ENCODE measurements around the gene TLCD4.

TLCD4 gene

GRCh38 chr1:95095833-95096217 lies 21.3 kb upstream of the TLCD4 start:
- DNase-seq (ENCODE audit: low read depth) = no peak
- no peak for TF ChIP-seq CTCF (conservative IDR thresholded peaks at IDR 0.05; ENCODE audit: low read length)
- no peak overlapping the region for H3K4me3 ChIP-seq (ENCODE audit: low read length)

GRCh38 chr1:95096218-95096841 lies 20.8 kb upstream of the TLCD4 start:
- no peak for DNase-seq (ENCODE audit: low read depth)
- H3K4me3 ChIP-seq (ENCODE audit: low read length) = no peak overlapping the region
- TF ChIP-seq CTCF (conservative IDR thresholded peaks at IDR 0.05; ENCODE audit: low read length) = no peak

GRCh38 chr1:95097426-95097825 lies 19.7 kb upstream of the TLCD4 start:
- no peak for TF ChIP-seq CTCF (conservative IDR thresholded peaks at IDR 0.05; ENCODE audit: low read length)
- no peak for DNase-seq (ENCODE audit: low read depth)
- no peak overlapping the region for H3K4me3 ChIP-seq (ENCODE audit: low read length)

GRCh38 chr1:95098196-95098595 lies 19.0 kb upstream of the TLCD4 start:
- H3K4me3 ChIP-seq (ENCODE audit: low read length) = no peak overlapping the region
- peak; percentile 62 for DNase-seq (ENCODE audit: low read depth)
- TF ChIP-seq CTCF (conservative IDR thresholded peaks at IDR 0.05; ENCODE audit: low read length) = no peak

GRCh38 chr1:95108792-95109191 lies 8.4 kb upstream of the TLCD4 start:
- no peak for TF ChIP-seq CTCF (conservative IDR thresholded peaks at IDR 0.05; ENCODE audit: low read length)
- no peak for DNase-seq (ENCODE audit: low read depth)
- H3K4me3 ChIP-seq (ENCODE audit: low read length) = no peak overlapping the region

GRCh38 chr1:95111014-95111413 lies 6.1 kb upstream of the TLCD4 start:
- DNase-seq (ENCODE audit: low read depth) = no peak
- no peak overlapping the region for H3K4me3 ChIP-seq (ENCODE audit: low read length)
- no peak for TF ChIP-seq CTCF (conservative IDR thresholded peaks at IDR 0.05; ENCODE audit: low read length)

GRCh38 chr1:95113684-95114083 lies 3.5 kb upstream of the TLCD4 start:
- no peak for TF ChIP-seq CTCF (conservative IDR thresholded peaks at IDR 0.05; ENCODE audit: low read length)
- no peak for DNase-seq (ENCODE audit: low read depth)
- no peak overlapping the region for H3K4me3 ChIP-seq (ENCODE audit: low read length)
